Spleen (tissue), 7 donors: Measurements from ENCODE around the gene TAS2R60.

Experiments used
- POLR2AphosphoS5 ChIP-seq, 3 donors: sonication (generic); formaldehyde crosslinking; IDR thresholded peaks; one replicate each; pipeline ENCODE4 v1.5.1; 2017; ENCODE audit warnings: antibody characterized with exemption in 3 of 3
- TF ChIP-seq, protein P1 (sequence below), 11 experiments: fragments of 200-600 bp in 7 of 11; fragments of 450-650 bp in 4 of 11; sonication (generic) in 4 of 11; IDR thresholded peaks in 8 of 11; conservative IDR thresholded peaks in 3 of 11; 1 replicate in 7 of 11; 2 replicates in 4 of 11; pipeline versions ENCODE4 v1.4.0 to v1.8.0; 2016 to 2021; ENCODE audit warnings: antibody characterized with exemption in 11 of 11, inconsistent platforms in 4 of 11, mild to moderate bottlenecking in 1 of 11
- donor health status: DM: no; HTN: no; CAD: no; lungs with moderate emphysema.
- donor health status: DM: no; HTN: no; CAD: no.
- donor health status: DM: no; HTN: no; CAD: no.

DNA sequence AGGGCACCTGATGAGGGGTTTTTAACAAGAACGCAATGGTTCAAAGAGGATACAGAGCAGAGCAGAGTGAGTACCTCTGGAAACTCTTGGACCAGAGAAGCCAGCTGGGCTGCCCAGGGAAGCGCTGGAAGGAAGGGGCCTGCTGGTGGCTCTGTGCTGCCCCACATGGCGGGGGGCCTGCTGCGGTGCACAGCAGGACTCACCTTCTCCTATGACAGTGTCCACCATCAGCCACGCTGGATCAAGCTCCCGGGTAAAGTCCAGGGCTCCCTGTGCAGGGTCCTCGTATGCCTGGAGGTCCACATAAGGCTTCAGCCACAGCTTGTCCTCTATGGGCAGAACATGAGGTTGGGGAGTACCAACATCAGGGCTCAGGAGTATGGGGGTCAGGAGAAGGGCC is 47.1 kb upstream of the TAS2R60 start:
- TF ChIP-seq POLR2AphosphoS5 (IDR thresholded peaks at IDR 0.05) = no peak
- TF ChIP-seq, protein P1, sequence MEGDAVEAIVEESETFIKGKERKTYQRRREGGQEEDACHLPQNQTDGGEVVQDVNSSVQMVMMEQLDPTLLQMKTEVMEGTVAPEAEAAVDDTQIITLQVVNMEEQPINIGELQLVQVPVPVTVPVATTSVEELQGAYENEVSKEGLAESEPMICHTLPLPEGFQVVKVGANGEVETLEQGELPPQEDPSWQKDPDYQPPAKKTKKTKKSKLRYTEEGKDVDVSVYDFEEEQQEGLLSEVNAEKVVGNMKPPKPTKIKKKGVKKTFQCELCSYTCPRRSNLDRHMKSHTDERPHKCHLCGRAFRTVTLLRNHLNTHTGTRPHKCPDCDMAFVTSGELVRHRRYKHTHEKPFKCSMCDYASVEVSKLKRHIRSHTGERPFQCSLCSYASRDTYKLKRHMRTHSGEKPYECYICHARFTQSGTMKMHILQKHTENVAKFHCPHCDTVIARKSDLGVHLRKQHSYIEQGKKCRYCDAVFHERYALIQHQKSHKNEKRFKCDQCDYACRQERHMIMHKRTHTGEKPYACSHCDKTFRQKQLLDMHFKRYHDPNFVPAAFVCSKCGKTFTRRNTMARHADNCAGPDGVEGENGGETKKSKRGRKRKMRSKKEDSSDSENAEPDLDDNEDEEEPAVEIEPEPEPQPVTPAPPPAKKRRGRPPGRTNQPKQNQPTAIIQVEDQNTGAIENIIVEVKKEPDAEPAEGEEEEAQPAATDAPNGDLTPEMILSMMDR (IDR thresholded peaks at IDR 0.05 in 8 of 11, conservative IDR thresholded peaks at IDR 0.05 in 3 of 11) = no peak
